Anterior cingulate cortex (tissue), 58 donors: Measurements from ENCODE around the gene SEC14L3.
A peak's percentile ranks its signal among the peaks of the same experiment; 100 is the strongest.
"Not testable (repeated sequence)": the region's sequence is repeated elsewhere in the genome, so short reads cannot be mapped to it uniquely, and the experiment has no call there.

Experiments used
- DNase-seq, 58 donors: peaks; one replicate each; lab custom pipeline; 2025; lab: John Stamatoyannopoulos, UW

The SEC14L3 gene

GRCh38 chr22:30486661-30487115 is 14.9 kb upstream of the SEC14L3 start:
- no peak for DNase-seq

GRCh38 chr22:30486118-30486517 is 14.3 kb upstream of the SEC14L3 start:
- DNase-seq = no peak

- DNase-seq = peak in 47 of 58 donors; percentile 3 to 65 (median 30)
Observed at GRCh38 chr22:30485362-30485988, 13.7 kb upstream of the SEC14L3 start.

- no peak for DNase-seq
Observed at GRCh38 chr22:30483169-30483568, 11.4 kb upstream of the SEC14L3 start.

GRCh38 chr22:30481711-30482110 is 9.9 kb upstream of the SEC14L3 start:
- peak in 1 of 58 donors; percentile 24 for DNase-seq

DNA sequence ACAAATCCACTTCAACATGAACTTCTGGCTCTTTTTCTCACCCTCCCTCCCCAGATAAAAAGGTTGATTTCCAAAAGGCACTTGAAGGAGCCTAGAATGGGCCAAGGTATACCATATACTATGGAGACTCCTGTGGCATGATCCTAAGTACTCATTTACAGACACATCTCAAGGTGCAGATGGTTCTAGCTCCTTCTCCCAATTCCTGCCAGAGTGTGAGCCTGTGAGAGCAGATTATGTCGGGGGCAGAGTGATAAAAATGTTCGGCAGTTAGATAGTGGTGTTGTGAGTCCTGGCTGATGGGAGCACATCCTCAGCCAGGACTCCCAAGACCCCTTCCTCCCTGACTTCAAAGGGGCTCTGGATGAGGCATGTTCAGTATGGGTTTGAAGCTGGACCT is 8.2 kb upstream of the SEC14L3 start:
- no peak for DNase-seq

DNA sequence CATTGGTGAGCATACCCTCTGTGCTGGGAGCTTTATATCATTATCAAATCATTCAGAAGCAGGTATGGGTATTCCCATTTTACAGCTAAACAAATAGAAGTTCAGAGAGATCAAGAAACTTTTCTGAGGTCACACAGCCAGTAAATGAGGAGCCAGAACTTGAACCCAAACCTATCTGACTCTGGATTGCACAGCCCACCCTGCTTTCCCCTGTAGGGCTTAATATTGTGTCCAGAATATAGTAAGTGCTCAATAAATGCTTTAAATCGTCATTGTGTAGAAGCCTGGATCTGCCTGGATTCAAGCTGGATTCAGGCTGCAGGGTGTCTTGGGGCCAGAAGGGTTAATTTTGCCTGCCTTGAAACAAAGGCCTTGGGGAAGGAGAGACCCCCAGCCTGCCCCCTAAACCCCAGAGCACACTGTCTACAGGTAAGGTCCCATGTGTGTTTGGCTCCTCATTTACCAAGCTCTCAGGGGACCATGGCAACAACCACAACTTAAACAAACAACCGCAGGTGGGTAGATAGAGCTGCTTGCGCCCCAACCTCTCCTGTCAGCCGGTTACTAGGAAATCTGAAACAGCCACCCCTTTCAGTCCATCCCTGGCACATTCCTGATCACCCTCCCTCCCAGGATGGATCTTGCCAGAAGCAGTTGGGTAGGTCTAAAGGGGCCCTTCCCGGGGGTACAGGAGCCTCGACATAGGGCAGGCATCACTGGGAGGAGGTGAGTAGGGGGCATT is 3.0 kb upstream of the SEC14L3 start:
- no peak for DNase-seq

GRCh38 chr22:30474121-30474520 is 2.3 kb upstream of the SEC14L3 start:
- no peak for DNase-seq

DNA sequence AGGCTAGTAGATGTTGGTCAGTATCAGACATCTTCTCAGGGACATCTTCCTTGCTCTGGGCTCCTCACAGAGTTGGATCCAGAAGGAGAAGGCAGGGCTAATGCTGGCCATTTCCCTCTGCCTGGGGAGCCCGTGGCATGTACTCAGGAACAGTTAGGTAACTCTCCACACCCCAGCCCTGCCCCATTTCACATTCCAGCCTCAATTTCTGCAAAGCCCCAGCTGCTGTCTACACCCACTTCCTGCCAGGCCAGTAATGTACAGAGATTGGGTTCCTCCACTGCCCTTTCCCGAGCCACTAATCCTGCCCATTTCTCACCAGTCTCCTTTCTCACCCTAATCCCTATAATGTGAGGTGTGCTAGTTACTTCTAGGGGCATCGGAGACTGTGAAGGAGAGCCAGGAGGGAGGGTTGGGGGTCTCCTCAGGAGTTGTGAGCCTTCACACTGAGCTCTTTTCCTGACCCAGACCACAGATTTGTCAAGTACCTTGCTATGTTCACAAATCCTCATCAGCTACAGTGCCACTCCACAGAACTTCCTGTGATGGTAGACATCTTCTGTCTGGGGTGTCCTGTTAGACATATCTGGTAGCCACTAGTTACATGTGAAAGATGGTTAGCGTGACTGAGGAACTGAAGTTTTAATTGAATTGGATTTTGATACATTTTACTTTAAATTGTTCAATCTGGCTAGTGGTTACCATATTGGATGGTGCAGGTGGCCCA is 1.3 kb upstream of the SEC14L3 start:
- DNase-seq = no peak

DNA sequence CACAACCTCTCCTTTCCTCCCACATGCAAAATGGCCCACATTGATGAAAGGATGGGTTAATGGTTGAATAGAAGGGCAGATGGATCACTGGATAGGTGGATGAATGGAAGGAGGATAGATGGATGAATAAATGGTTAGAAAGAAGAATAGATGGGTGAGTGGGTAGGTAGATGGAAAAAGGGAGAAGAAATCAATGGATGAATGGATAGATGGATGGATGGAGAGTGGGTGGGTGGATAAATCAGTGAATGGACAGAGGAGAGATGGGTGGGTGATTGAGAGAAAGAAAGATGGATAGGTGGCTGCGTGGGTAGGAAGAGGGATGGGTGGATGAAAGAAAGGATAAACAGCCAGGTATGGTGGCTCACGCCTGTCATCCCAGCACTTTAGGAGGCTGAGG is 1.2 kb downstream of the SEC14L3 start:
- no peak for DNase-seq

- DNase-seq = no peak
Observed at GRCh38 chr22:30469165-30469564, 2.7 kb downstream of the SEC14L3 start.

DNA sequence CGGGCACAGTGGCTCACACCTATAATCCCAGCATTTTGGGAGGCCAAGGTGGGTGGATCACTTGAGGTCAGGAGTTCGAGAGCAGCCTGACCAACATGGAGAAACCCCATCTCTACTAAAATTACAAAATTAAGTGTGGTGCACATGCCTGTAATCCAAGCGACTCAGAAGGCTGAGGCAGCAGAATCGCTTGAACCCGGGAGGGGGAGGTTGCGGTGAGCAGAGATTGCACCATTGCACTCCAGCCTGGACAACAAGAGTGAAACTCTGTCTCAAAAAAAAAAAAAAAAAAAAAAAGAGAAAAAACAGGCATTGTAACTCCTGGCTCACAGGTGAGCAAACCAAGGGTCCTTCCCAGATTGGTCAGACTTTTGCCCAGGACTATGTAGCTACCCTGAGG is 11.3 kb downstream of the SEC14L3 start:
- DNase-seq = not testable (repeated sequence)

DNA sequence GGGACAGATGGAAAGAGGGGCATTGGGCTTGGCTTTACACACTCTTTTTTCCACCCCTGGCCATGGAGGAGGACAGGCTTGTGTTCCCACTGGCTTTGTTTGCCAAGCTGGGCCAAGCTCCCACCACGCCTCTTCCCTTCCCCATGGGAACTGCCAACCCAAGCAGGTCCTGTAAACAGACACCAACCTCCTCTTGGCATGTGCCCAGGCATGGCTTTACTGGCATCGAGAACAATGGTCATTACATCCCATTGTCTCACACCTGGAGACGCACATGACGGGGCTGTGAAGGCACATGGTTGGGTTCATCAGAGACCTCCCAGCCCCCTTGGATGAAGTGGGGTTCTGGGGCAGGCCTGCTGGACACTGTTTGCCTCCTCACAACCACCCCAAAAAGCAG is 11.7 kb downstream of the SEC14L3 start:
- no peak for DNase-seq

DNA sequence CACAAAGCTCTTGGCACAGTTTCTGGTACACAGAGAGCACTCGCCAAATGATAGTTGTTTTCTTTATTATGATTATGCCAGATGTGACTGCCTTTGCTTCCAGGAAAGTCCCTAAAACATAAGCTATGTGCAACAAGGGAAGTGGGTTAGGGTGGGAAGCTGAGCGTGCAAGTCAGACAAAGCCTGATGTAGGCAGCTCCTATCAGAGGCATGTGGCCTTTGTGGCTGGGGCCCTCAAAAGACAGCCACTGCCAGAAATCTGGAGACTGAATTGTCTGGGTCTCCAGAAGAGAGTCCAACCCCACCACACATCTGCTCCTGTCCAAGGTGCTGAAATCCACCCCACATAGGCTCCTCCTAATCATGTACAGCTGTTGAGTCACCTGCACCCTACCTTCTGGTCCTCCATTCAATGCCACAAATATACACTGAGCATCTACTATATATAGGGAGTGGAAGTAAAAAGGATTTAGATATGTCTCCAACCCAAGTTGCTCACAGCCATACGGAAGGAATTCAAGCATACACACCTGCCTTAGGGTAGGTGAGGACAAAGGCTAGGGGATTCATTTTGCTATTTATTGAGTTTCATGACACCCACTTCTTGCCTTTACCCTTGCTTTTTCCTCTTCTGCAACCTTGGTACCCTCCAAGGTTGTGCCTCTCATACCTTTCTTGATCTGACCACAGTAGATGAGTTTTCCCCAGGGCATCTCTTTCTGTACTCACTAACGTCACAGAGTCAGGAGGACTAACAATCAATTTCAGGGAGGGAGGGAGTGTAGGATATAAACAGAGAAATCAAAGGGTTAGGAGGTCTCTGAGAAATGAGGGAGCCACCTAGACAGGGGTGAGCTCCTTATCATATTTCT is 12.4 kb downstream of the SEC14L3 start:
- DNase-seq = no peak

DNA sequence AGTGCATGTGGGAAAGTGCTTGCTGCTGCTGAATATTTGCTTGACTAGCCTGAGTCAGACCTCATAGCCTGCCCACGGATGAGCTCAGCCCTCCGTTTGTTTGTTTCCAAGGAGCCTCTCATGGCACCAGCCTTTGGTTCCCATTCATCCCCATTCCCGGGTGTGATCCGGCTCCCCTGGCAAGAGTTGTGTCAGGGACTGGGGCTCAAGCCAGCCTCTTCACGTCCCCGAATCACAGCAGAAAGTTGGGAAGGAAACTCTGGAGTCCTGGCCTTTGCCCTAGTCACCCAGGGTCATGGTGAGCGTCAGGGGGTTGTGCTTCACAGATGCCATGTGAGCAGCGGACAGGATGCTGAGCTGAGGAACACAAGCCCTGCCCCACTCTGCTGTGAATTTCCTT is 13.8 kb downstream of the SEC14L3 start:
- DNase-seq = peak in 30 of 58 donors; percentile 2 to 67 (median 14)

GRCh38 chr22:30455075-30455840 is 16.6 kb downstream of the SEC14L3 start:
- no peak for DNase-seq

DNA sequence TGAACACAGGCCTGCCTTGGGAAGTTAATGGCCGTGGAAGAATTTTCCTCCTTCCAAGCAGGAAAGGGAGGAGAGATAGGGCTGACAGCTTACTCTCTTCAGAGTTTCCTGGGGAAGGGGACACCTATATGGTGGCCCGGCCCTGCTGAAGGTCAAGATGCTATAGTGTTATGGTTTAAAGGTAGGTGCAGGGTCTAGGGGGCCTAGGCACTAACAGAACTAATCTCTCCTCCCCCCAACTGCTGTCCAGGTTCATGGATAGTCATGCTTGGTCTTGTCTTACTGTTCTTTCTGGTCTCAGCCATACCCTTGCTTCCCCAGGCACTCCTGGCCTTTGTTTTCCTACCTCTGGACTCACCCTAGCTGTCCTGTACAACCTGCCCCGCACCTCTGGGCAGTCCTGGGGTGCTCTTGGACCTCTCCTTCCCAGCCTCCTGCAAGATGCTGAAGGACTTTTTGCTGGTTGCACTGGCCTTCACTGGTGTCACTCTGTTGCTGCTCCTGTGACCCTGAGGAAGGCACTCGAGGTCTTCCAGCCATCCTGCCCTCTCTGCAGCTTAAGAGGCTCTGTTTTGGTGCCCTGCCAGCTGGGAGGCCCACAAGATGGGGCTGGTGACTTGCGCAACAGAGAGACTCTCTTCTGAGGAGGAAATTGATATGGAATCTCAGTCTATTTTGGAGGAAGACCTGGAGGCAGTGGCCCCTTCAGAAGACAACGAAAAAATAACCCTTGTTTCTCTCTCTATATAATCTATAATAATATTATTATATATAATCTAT is 17.9 kb downstream of the SEC14L3 start:
- peak in 1 of 58 donors; percentile 2 for DNase-seq

DNA sequence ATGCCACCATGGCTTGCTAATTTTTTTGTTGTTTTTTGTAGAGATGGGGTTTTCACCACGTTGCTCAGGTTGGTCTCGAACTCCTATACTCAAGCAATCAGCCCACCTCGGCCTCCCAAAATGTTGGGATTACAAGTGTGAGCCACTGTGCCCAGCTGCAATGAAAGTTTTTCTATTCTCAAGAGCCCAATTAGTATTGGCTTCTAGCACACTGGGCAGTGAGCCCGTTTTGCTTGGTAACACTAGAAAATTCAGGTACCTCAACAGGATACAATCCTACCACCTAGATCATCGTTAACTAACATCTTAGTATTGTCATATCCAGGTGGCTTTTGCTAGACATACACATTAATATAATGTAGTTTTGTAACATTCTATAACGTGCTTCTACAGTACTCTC is 19.0 kb downstream of the SEC14L3 start:
- DNase-seq = no peak

DNA sequence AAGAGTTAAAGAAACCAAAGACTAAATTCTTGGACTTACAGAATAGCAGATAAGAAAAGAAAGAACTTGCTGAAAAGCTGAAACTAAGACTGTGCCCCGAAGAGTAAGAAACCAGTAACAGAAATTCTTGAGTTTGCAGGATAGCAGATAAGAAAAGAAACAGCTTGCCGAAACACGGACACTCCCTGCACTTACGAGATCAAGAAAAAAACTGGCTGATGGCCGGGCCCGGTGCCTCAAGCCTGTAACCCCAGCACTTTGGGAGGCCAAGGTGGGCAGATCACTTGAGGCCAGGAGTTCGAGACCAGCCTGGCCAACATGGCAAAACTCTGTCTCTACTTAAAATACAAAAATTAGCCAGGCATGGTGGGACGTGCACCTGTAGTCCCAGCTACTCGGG is 20.3 kb downstream of the SEC14L3 start:
- not testable (repeated sequence) for DNase-seq
